ENCODE results near the gene ZNF521. TPM values are rescaled to one million over a fixed set of nuclear protein-coding genes. Genes with fewer than 3 reads are reported as not detected.

ZNF521 gene
- total and polyA plus RNA-seq, 4 donors: 0.50 to 3.7 (median 1.5) TPM

- TF ChIP-seq EGR1 (IDR thresholded peaks at IDR 0.05; ENCODE audit: low read depth in 2 of 2) (no peak), NR2F2 (IDR thresholded peaks at IDR 0.05) (no peak), FOXA1 (IDR thresholded peaks at IDR 0.05) (no peak), RAD21 (IDR thresholded peaks at IDR 0.05) (no peak), RXRA (IDR thresholded peaks at IDR 0.05) (no peak), FOXA2 (IDR thresholded peaks at IDR 0.05) (no peak), JUND (IDR thresholded peaks at IDR 0.05) (no peak), ATF3 (IDR thresholded peaks at IDR 0.05) (no peak), HNF4A (conservative IDR thresholded peaks at IDR 0.05) (no peak), CTCF (IDR thresholded peaks at IDR 0.05; ENCODE audit: low read depth, low read length, missing input control) (no peak), ZBTB33 (IDR thresholded peaks at IDR 0.05) (no peak), TAF1 (conservative IDR thresholded peaks at IDR 0.05) (no peak), REST (IDR thresholded peaks at IDR 0.05) (no peak), MAX (IDR thresholded peaks at IDR 0.05) (no peak), YY1 (IDR thresholded peaks at IDR 0.05) (no peak), GABPA (IDR thresholded peaks at IDR 0.05 in 1 of 2, conservative IDR thresholded peaks at IDR 0.05 in 1 of 2) (no peak), HNF4G (IDR thresholded peaks at IDR 0.05) (no peak), SP1 (IDR thresholded peaks at IDR 0.05) (no peak)
- H3K27ac ChIP-seq (ENCODE audit: low read depth in 1 of 2, low read length in 2 of 2): no peak overlapping the region
- H3K27me3 ChIP-seq (ENCODE audit: control insufficient read depth in 4 of 4, insufficient read depth in 4 of 4, low read length in 3 of 4): no peaks in the 10 kb centered on the region
- H3K9ac ChIP-seq (ENCODE audit: low read depth in 1 of 2, low read length in 2 of 2): no peak overlapping the region
- no peaks in the 10 kb centered on the region for H3K4me1 ChIP-seq (ENCODE audit: control insufficient read depth in 4 of 4, insufficient read depth in 4 of 4, low read length in 3 of 4)
- WGBS: 77% methylated on average over 7 of the region's 7 CpGs
- H3K36me3 ChIP-seq (ENCODE audit: control insufficient read depth in 4 of 4, insufficient read depth in 3 of 4, low read depth in 1 of 4, low read length in 3 of 4): no peaks in the 10 kb centered on the region
- no peaks in the 10 kb centered on the region for H3K9me3 ChIP-seq (ENCODE audit: control insufficient read depth in 4 of 4, low read length in 3 of 4)
- no peak for DNase-seq (ENCODE audit: low spot score)
- H3K4me3 ChIP-seq (ENCODE audit: low read depth in 1 of 3, low read length in 3 of 3): no peak overlapping the region
Measured at GRCh38 chr18:25187521-25188192, 164.3 kb downstream of the ZNF521 start.
